GM12872 (cell line): Measurements from ENCODE around the gene RPL4.

Experiments used
- TF ChIP-seq, protein P1 (sequence below): IDR thresholded peaks from 3 replicates; pipeline ENCODE4 v1.5.1; 2011; ENCODE audit warnings: low read depth, mild to moderate bottlenecking, low read length, moderate library complexity; ENCODE audit not compliant: insufficient read depth

RPL4 gene

DNA sequence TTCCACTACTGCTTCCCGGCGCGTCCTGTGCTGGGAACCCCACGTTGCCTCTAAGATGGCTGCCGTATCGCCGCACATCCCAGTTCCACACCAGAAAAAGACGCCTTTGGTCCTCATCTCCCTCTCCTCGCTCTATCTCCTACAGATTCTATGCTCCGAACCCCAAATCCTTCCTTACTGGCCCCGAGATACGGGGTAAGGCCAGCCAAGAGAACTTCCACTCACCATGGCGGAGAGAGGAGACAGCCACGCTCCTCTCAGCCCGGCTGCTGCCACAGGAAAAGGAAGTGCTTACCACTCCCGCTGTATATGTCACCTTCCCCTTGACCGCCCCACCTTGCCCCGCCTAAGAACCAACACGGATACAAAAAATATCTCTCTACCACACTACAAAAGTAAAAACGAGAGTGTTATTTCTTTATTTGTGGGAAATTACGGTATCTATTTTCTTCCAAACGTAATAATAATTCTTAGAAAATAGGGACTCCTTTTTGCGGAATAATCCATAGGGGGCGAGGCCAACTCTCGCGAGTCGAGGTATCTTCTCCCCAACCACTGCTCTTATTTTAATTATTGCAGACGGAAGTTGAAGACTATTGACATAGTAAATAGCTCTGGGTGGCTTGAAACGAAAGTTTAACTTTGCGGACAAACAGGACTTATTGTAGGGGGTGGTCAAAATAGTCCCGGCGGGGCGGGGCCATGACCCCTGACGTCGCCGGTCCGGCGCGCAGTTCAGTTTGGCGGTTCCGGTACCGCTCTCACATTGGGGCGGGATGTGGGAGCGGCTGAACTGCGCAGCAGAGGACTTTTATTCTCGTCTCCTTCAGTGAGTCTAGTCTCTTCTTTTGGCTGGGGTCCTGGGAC lies at the start of gene RPL4, which contains the start of gene ZWILCH:
Gene RPL4, minus strand, starts transcription at position 293 of the 867 bp plus-strand sequence. Its CDS starts 65 bp downstream, at position 228.
Gene ZWILCH, plus strand, starts transcription at position 764 of the 867 bp plus-strand sequence. Its CDS starts 13 bp downstream, at position 777.
- TF ChIP-seq, protein P1, sequence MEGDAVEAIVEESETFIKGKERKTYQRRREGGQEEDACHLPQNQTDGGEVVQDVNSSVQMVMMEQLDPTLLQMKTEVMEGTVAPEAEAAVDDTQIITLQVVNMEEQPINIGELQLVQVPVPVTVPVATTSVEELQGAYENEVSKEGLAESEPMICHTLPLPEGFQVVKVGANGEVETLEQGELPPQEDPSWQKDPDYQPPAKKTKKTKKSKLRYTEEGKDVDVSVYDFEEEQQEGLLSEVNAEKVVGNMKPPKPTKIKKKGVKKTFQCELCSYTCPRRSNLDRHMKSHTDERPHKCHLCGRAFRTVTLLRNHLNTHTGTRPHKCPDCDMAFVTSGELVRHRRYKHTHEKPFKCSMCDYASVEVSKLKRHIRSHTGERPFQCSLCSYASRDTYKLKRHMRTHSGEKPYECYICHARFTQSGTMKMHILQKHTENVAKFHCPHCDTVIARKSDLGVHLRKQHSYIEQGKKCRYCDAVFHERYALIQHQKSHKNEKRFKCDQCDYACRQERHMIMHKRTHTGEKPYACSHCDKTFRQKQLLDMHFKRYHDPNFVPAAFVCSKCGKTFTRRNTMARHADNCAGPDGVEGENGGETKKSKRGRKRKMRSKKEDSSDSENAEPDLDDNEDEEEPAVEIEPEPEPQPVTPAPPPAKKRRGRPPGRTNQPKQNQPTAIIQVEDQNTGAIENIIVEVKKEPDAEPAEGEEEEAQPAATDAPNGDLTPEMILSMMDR: no peak

- TF ChIP-seq, protein P1: no peak
Observed at GRCh38 chr15:66545255-66545654, 40.6 kb upstream of the RPL4 start.

DNA sequence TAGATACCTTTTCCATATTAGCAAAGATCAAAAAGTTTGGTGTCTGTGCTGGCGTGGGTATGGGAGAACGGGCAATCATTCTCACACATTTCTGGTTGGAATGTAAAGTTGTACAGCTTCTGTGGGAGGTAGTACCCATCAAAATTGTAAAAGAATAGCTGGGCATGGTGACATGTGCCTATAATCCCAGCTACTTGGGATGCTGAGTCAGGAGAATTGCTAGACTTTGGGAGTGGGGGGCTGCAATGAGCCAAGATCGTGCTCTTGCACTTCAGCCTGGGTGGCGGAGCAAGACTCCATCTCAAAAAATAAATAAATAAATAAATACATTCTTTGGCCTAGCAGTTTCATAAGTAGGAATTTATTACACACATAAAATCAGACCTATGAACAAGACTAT lies 38.2 kb upstream of the RPL4 start:
- TF ChIP-seq, protein P1: no peak

DNA sequence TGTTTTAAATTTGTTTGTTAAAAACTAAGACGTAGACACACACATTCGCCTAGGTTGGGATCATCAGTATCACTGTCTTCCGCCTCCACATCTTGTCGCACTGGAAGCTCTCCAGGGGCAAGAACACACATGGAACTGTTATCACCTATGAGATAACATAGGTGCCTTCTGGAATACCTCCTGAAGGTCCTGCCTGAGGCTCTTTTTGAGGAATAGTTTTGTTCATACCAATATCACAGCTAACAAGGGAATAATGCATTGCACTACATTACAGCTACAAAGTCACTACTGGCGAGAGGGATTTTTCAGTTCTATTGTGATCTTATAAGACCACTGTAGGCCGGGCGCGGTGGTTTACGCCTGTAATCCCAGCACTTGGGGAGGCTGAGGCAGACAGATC lies 30.4 kb upstream of the RPL4 start:
- TF ChIP-seq, protein P1: no peak

GRCh38 chr15:66524838-66525237 lies 20.2 kb upstream of the RPL4 start:
- TF ChIP-seq, protein P1: no peak

- TF ChIP-seq, protein P1: no peak
Observed at GRCh38 chr15:66523926-66524325, 19.3 kb upstream of the RPL4 start.

- TF ChIP-seq, protein P1: no peak
Observed at GRCh38 chr15:66515901-66516322, 11.3 kb upstream of the RPL4 start.
